Karpas-422 (cell line): ENCODE results near the gene KIFAP3. TPM values are rescaled to one million over a fixed set of nuclear protein-coding genes. Genes with fewer than 3 reads are reported as not detected.
"Not testable (repeated sequence)": the region's sequence is repeated elsewhere in the genome, so short reads cannot be mapped to it uniquely, and the experiment has no call there.

Source experiments
- DNase-seq: peaks from one replicate; pipeline ENCODE4 v3.0.0-alpha.2; 2015
- H2AFZ ChIP-seq: fragments of 200-600 bp; sonication (generic); 2 replicates; pipeline ENCODE4 v1.6.1; 2014; ENCODE audit warnings: antibody characterized with exemption, low read length, mixed read lengths
- H3K27ac ChIP-seq: fragments of 200-600 bp; sonication (generic); 2 replicates; pipeline ENCODE4 v1.5.1; 2014; ENCODE audit warnings: mild to moderate bottlenecking, low read length, moderate library complexity
- H3K27me3 ChIP-seq: fragments of 200-600 bp; sonication (generic); 2 replicates; pipeline ENCODE4 v1.6.1; 2014; ENCODE audit warnings: low read length, mixed read lengths
- H3K36me3 ChIP-seq: fragments of 200-600 bp; sonication (generic); 2 replicates; pipeline ENCODE4 v1.6.1; 2014; ENCODE audit warnings: low read length, mixed read lengths; ENCODE audit not compliant: insufficient read depth
- H3K4me1 ChIP-seq: fragments of 200-600 bp; sonication (generic); 2 replicates; pipeline ENCODE4 v1.6.1; 2014; ENCODE audit warnings: mild to moderate bottlenecking, low read length, mixed read lengths
- H3K4me2 ChIP-seq: fragments of 200-600 bp; sonication (generic); 2 replicates; pipeline ENCODE4 v1.6.1; 2014; ENCODE audit warnings: low read length, low read depth, mild to moderate bottlenecking; ENCODE audit not compliant: poor library complexity, severe bottlenecking
- H3K4me3 ChIP-seq: fragments of 200-600 bp; sonication (generic); 2 replicates; pipeline ENCODE4 v1.5.1; 2014; ENCODE audit warnings: mild to moderate bottlenecking, antibody characterized with exemption, low read length, mixed read lengths
- H3K79me2 ChIP-seq: fragments of 200-600 bp; sonication (generic); 2 replicates; pipeline ENCODE4 v1.6.1; 2014; ENCODE audit warnings: mild to moderate bottlenecking, low read length, mixed read lengths
- H3K9ac ChIP-seq: fragments of 200-600 bp; sonication (generic); 2 replicates; pipeline ENCODE4 v1.6.0; 2014; ENCODE audit warnings: low read length
- H3K9me2 ChIP-seq: fragments of 200-600 bp; sonication (generic), shearing (Covaris generic); replicated peaks from 2 replicates; pipeline ENCODE4 v1.6.0; 2014; ENCODE audit warnings: mild to moderate bottlenecking, low read length, moderate library complexity; ENCODE audit not compliant: insufficient read depth
- H3K9me3 ChIP-seq: fragments of 300-700, 200-600 bp; sonication (generic); 2 replicates; pipeline ENCODE4 v1.6.1; 2014; ENCODE audit warnings: low read length, mixed read lengths
- H4K20me1 ChIP-seq: fragments of 200-600 bp; sonication (generic); 2 replicates; pipeline ENCODE4 v1.6.1; 2014; ENCODE audit warnings: mild to moderate bottlenecking, antibody characterized with exemption, low read length, low read depth; ENCODE audit not compliant: insufficient read depth
- total RNA-seq: library from RNA; depleted of rRNA; stranded (reverse); fragments of >200 nt; shearing (Covaris generic); gene quantifications from 2 replicates; pipeline ENCODE4 v1.2.3, GENCODE V29; 2014; ENCODE audit warnings: low replicate concordance

The KIFAP3 gene
- total RNA-seq, 1 experiment from 2014 or later, result 8.1 TPM

DNA sequence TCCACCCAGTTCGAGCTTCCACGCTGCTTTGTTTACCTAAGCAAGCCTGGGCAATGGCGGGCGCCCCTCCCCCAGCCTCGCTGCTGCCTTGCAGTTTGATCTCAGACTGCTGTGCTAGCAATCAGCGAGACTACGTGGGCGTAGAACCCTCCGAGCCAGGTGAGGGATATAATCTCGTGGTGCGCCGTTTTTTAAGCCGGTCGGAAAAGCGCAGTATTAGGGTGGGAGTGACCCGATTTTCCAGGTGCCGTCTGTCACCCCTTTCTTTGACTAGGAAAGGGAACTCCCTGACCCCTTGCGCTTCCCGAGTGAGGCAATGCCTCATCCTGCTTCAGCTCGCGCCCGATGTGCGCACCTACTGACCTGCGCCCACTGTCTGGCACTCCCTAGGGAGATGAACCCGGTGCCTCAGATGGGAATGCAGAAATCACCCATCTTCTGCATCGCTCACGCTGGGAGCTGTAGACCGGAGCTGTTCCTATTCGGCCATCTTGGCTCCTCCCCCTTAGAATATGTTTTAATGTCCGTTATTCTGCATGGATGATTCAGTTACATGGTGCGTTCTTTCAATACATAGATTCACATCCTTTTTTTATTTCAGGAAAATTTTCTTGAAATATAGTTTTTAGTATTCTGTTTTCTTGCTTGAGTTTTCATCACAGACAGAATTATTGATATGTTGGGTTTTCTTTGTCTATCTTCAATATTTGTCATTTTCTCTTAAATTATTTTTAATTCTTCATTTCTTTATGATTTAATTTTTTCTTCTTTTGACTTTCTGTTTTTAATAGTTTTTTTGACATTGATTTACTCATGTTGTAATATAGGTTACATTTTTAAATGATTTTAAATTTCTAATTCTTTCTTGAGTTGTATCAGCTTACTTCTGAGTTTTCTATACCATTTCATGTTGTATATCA lies 20.5 kb upstream of the KIFAP3 start:
- H3K4me1 ChIP-seq, result peaks cover 27% of the 10 kb centered on the region
- not testable (repeated sequence) for H4K20me1 ChIP-seq, H3K4me3 ChIP-seq, H3K4me2 ChIP-seq, H3K9ac ChIP-seq, DNase-seq, H3K27me3 ChIP-seq, H3K9me3 ChIP-seq, H3K36me3 ChIP-seq, H3K27ac ChIP-seq, H2AFZ ChIP-seq, H3K79me2 ChIP-seq, H3K9me2 ChIP-seq

DNA sequence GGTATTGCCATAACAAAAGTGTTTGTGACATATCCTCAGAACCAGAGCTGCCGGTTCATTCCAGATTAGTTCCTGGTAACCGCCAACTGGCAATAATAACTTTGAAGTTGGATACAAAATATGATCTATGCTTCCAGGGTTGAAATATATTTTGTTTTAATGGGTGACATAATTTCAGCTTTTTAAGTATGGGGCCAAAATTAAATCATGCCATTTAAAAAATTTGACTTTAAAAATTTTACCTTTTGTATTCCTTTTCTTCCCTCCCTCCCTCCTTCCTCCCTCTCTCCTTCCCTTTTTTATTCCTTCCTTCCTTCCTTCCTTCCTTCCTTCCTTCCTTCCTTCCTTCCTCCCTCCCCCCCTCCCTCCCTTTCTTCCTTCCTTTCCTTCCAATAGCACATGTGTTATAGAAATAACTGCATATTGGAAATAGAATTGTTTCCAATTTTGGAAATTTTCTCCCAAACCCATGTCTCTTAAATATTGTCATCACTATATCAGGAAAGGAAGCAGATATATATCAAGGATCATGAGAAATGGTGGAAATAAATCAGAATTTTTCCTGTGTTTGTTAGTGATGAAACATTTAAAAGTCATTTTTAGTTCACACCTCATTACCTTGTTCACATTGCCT lies 12.0 kb upstream of the KIFAP3 start:
- no peak overlapping the region for H3K4me2 ChIP-seq
- no peak overlapping the region for H3K27ac ChIP-seq
- H3K27me3 ChIP-seq, result no peaks in the 10 kb centered on the region
- H3K4me1 ChIP-seq, result no peaks in the 10 kb centered on the region
- H3K4me3 ChIP-seq, result no peak overlapping the region
- no peaks in the 10 kb centered on the region for H3K36me3 ChIP-seq
- no peaks in the 10 kb centered on the region for H3K79me2 ChIP-seq
- DNase-seq, result no peak
- no peaks in the 10 kb centered on the region for H3K9me3 ChIP-seq
- H3K9me2 ChIP-seq, result no peaks in the 10 kb centered on the region
- H2AFZ ChIP-seq, result no peak overlapping the region
- no peak overlapping the region for H3K9ac ChIP-seq
- H4K20me1 ChIP-seq, result no peaks in the 10 kb centered on the region

DNA sequence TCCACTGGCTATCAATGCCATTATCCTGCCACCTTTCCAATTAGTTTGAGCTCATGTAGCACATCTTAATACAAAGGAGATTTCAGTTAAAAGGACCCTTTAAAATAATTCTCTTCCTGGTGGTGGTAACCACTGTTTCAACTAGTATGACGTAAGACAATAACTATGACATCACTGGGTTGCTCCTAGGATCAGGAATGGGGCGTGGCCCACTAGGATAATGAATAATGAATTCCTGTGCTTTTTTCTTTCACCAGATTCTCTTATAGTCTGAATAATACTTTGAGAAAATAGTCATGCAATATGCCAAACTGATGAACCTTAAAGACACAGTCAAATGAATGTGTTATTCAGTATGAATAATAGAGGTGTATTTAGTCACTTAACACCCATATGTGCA lies 10.6 kb upstream of the KIFAP3 start:
- Histone ChIP-seq H3K9me3 (no peaks in the 10 kb centered on the region), H3K27ac (no peak overlapping the region), H3K79me2 (no peaks in the 10 kb centered on the region), H3K4me2 (no peak overlapping the region), H3K27me3 (no peaks in the 10 kb centered on the region), H3K4me1 (no peaks in the 10 kb centered on the region), H3K36me3 (no peaks in the 10 kb centered on the region), H3K9ac (no peak overlapping the region), H4K20me1 (no peaks in the 10 kb centered on the region), H3K4me3 (no peak overlapping the region), H3K9me2 (no peaks in the 10 kb centered on the region), H2AFZ (no peak overlapping the region)
- no peak for DNase-seq

- Histone ChIP-seq H3K4me3 (no peak overlapping the region), H3K4me2 (no peak overlapping the region), H2AFZ (no peak overlapping the region), H4K20me1 (no peaks in the 10 kb centered on the region), H3K36me3 (no peaks in the 10 kb centered on the region), H3K9me2 (no peaks in the 10 kb centered on the region), H3K79me2 (no peaks in the 10 kb centered on the region), H3K27ac (no peak overlapping the region), H3K9me3 (peaks cover 13% of the 10 kb centered on the region; the same call in 1 of the 2 replicates), H3K9ac (no peak overlapping the region), H3K27me3 (0 out of 2 replicates have a peak, but pooled peaks cover 2% of the 10 kb centered on the region), H3K4me1 (peaks cover 17% of the 10 kb centered on the region)
- no peak for DNase-seq
Measured at GRCh38 chr1:170078610-170079189, 4.2 kb upstream of the KIFAP3 start.

DNA sequence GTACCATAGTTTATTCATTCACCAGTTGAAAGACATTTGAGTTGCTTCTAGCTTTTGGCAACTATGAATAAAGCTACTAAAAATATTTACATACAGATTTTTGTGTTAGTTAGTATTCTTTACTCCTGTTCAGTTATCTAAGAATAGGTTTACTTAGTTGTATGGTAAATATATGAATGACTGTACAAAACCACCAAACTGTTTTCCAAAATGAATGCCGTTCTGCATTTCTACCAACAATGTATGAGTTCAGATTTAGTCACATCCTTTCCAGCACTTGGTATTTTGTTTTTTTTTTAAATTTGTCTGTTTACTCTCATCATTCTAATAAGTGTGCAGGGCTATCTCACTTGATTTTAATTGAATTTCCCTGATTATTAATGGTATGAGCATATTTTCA lies 3.4 kb upstream of the KIFAP3 start:
- no peak for DNase-seq
- Histone ChIP-seq H3K27ac (no peak overlapping the region), H3K9me2 (no peaks in the 10 kb centered on the region), H3K9ac (no peak overlapping the region), H4K20me1 (no peaks in the 10 kb centered on the region), H3K4me3 (no peak overlapping the region), H3K79me2 (no peaks in the 10 kb centered on the region), H3K27me3 (0 out of 2 replicates have a peak, but pooled peaks cover 2% of the 10 kb centered on the region), H3K9me3 (peaks cover 13% of the 10 kb centered on the region; the same call in 1 of the 2 replicates), H3K36me3 (no peaks in the 10 kb centered on the region), H3K4me1 (peaks cover 23% of the 10 kb centered on the region), H3K4me2 (no peak overlapping the region), H2AFZ (no peak overlapping the region)

GRCh38 chr1:170076952-170077351 lies 2.5 kb upstream of the KIFAP3 start:
- H3K4me3 ChIP-seq, H3K9ac ChIP-seq, H3K27ac ChIP-seq, H3K9me2 ChIP-seq, H3K4me2 ChIP-seq, H3K79me2 ChIP-seq, H2AFZ ChIP-seq, H3K36me3 ChIP-seq, H3K27me3 ChIP-seq, DNase-seq, H4K20me1 ChIP-seq: not testable (repeated sequence)
- Histone ChIP-seq H3K4me1 (peaks cover 27% of the 10 kb centered on the region), H3K9me3 (peaks cover 13% of the 10 kb centered on the region; the same call in 1 of the 2 replicates)

DNA sequence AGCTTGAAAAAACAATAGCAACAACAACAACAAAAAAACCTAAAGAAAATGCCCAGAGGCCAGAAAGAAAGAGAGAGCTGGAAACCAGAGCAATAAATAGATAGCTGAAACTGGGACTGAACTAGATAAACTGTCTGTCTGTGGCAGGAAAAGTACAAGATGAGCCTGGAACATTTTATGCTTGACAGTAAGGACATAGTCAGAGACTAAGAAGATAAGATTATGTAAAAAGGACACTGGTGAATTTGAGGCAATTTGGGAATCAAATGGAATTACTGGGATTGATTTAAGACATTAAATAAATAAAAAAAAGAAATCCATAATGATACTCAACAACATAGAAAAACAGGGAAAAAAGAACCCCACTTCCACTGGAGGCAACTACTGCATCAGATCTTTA lies 1.7 kb upstream of the KIFAP3 start:
- DNase-seq, result no peak
- no peak overlapping the region for H2AFZ ChIP-seq
- H3K27me3 ChIP-seq, result 0 out of 2 replicates have a peak, but pooled peaks cover 2% of the 10 kb centered on the region

GRCh38 chr1:170075186-170075585 lies 691 bp upstream of the KIFAP3 start:
- DNase-seq, result peak; percentile 79
- H4K20me1 ChIP-seq, result no peaks in the 10 kb centered on the region
- 0 out of 2 replicates have a peak, but pooled peaks cover 2% of the 10 kb centered on the region for H3K27me3 ChIP-seq
- H3K9ac ChIP-seq, result peak overlapping the region; percentile 83
- no peaks in the 10 kb centered on the region for H3K79me2 ChIP-seq
- H3K9me2 ChIP-seq, result no peaks in the 10 kb centered on the region
- peak overlapping the region; percentile 96 for H3K4me2 ChIP-seq
- H3K9me3 ChIP-seq, result peaks cover 13% of the 10 kb centered on the region; the same call in 1 of the 2 replicates
- peak overlapping the region; percentile 45 for H3K27ac ChIP-seq
- peak overlapping the region; percentile 82 for H3K4me3 ChIP-seq
- no peaks in the 10 kb centered on the region for H3K36me3 ChIP-seq
- H2AFZ ChIP-seq, result peak overlapping the region; percentile 76; the same call in 1 of the 2 replicates
- H3K4me1 ChIP-seq, result peaks cover 41% of the 10 kb centered on the region

More for the DNA sequence above, 1.7 kb upstream of the KIFAP3 start:
- Histone ChIP-seq H3K27ac (no peak overlapping the region), H3K79me2 (no peaks in the 10 kb centered on the region), H3K9ac (no peak overlapping the region), H3K4me1 (peaks cover 34% of the 10 kb centered on the region), H3K9me2 (no peaks in the 10 kb centered on the region), H3K4me3 (no peak overlapping the region), H3K9me3 (peaks cover 13% of the 10 kb centered on the region; the same call in 1 of the 2 replicates), H4K20me1 (no peaks in the 10 kb centered on the region), H3K4me2 (no peak overlapping the region), H3K36me3 (no peaks in the 10 kb centered on the region)
